NB4 (cell line): ENCODE measurements around the gene NTRK2.

ENCODE experiments used
- DNase-seq: peaks from one replicate; pipeline ENCODE4 v3.0.0; 2010; ENCODE audit warnings: low read depth
- H3K4me3 ChIP-seq: one replicate; pipeline ENCODE4 v1.5.1; 2011; ENCODE audit warnings: mild to moderate bottlenecking, low read depth, low read length, moderate library complexity
- CTCF ChIP-seq: IDR thresholded peaks from one replicate; pipeline ENCODE4 v1.5.1; 2012; ENCODE audit warnings: low read depth, low read length
- MAX ChIP-seq: IDR thresholded peaks from 2 replicates; pipeline ENCODE4 v1.6.1; 2011; ENCODE audit warnings: low read depth, low read length
- MYC ChIP-seq: IDR thresholded peaks from 2 replicates; pipeline ENCODE4 v1.6.1; 2011; ENCODE audit warnings: low read depth, low read length
- POLR2A ChIP-seq: IDR thresholded peaks from 2 replicates; pipeline ENCODE4 v1.6.1; 2011; ENCODE audit warnings: mild to moderate bottlenecking; ENCODE audit not compliant: insufficient read length; ENCODE audit errors: extremely low read depth

NTRK2 gene

DNA sequence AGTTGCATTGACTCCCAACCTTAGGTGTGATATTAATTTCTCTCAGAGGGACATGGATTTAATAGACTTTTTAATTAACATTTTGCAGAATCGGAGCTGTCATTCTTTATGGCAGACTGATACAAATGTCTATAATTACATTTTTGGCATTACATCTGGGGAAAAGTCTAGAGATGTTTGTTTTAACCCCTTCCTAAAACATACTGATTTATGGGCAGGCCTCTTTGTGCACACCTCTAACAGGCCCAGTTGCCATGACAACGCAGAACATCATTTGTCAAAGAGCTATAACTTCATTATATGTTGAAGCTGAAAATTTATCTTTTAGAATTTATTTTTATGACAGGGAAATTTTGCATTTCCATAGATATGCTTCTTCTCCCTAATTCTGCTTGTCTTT is 158.5 kb downstream of the NTRK2 start:
- TF ChIP-seq MAX, result no peak
- TF ChIP-seq CTCF, result no peak
- TF ChIP-seq MYC, result no peak
- no peak for TF ChIP-seq POLR2A
- no peak for DNase-seq

GRCh38 chr9:84829471-84829870 is 159.9 kb downstream of the NTRK2 start:
- no peak for DNase-seq
- no peak overlapping the region for H3K4me3 ChIP-seq
- TF ChIP-seq MYC (no peak), MAX (no peak), POLR2A (no peak)

More for the DNA sequence above, 158.5 kb downstream of the NTRK2 start:
- no peak overlapping the region for H3K4me3 ChIP-seq

DNA sequence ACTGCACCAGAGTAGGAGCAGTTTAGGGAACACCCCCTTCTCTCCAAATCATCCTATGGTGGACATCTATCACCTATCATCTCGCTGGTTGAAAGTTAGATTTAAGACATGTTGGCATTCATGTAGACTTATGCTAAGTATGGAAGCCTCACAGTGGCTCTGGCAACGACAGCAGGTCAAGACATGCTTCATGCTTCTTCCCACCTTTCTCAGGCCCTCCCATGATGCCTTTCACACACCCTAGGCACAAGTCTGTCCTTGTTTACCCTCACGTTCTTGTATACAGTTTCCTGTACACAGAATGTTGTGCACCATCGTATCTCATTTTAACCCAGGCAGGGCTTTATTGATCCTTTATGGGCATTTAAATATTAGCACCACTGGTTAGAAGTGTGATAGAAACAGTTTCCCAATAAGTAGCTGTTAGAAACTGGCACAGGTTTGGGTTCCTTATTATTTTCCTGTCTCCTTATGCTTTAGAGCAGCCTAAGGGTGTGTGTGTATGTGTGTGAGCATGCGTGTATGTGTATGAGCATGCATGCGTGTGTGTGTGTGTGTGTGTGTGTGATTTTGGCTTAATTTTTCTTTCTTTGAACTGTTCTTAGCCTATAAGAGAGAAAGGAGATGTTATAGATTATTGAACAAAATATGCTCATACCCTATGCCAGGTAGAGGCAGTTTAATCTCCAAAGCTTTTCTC is 160.6 kb downstream of the NTRK2 start:
- no peak overlapping the region for H3K4me3 ChIP-seq
- TF ChIP-seq MYC (no peak), CTCF (no peak), POLR2A (no peak), MAX (no peak)
- no peak for DNase-seq

DNA sequence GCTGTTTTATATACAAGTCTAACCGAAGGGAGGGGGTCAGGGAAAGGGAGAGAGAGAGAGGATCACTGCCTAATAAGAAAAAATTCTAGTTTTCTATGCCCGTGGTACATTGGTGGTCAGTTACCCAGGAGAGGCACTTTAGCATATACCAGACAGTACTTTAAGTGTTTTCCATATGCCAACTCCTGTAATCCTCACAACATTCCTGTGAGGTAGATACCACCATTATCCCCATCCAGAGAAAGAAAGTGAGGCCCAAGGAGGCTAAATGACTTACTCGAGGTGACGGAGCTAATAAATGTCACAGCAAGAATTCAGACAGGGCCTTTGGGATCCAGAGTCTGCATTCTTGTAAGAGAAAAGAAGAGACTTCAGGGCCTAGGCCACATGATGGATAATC is 161.8 kb downstream of the NTRK2 start:
- H3K4me3 ChIP-seq, result no peak overlapping the region
- no peak for DNase-seq
- TF ChIP-seq MYC (no peak), MAX (no peak), CTCF (no peak), POLR2A (no peak)

DNA sequence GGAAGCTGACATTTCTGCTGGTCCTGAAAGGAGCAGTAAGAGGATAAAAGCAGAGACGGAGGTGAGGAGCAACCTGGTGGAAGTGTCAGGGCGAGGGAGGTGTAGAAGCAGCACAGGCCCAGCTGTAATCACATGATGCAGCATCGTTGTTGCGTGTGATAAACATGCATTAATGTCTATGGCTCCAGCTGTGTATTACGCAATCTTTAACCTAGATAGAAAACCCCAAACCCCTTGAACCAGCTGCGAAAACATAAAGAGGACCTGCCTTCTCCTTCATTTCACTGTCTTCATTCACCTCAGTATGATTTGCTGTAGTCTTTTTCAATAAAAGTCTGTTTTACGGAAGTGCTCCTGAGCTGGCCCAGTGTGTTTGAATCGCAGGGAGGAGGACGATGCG is 162.9 kb downstream of the NTRK2 start:
- TF ChIP-seq POLR2A, result no peak
- no peak for TF ChIP-seq MYC
- no peak for TF ChIP-seq CTCF
- TF ChIP-seq MAX, result no peak
- peak; percentile 2 for DNase-seq
- no peak overlapping the region for H3K4me3 ChIP-seq

DNA sequence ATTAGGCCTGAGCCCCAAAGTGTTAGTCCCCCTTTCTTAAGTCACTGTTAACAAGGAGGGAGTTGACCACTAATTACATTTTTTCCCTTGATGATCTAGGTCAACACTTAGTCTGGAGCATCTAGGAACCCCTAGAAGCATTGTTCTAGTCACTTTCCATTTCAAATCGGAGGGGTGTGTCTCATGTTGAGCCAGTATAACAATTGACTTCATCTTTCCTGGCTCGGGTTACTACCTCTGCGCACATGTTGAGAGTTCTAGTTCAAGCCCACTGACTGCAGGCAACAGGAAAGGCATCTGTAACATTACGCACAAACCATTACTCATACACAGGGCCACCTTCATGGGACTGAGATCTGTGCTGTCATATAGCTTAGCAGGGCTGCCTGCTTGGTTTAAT is 164.9 kb downstream of the NTRK2 start:
- no peak for TF ChIP-seq POLR2A
- no peak for TF ChIP-seq MYC
- no peak for TF ChIP-seq MAX
- TF ChIP-seq CTCF, result no peak
- H3K4me3 ChIP-seq, result no peak overlapping the region
- no peak for DNase-seq
